Mammary epithelial cell (primary cell): ENCODE measurements around the gene TUBB1.

Experiments
- EZH2 ChIP-seq: IDR thresholded peaks from 2 replicates; pipeline ENCODE4 v1.6.1; 2012; ENCODE audit warnings: low read length, inconsistent platforms, borderline replicate concordance
- TF ChIP-seq, protein P1 (sequence below), 2 donors: IDR thresholded peaks in 1 of 2; conservative IDR thresholded peaks in 1 of 2; 2 replicates each; pipeline ENCODE4 v1.5.1; 2011 to 2012; ENCODE audit warnings: inconsistent platforms in 2 of 2, low read length in 2 of 2, mild to moderate bottlenecking in 2 of 2, control low read depth in 1 of 2, low read depth in 1 of 2; ENCODE audit not compliant: insufficient read depth in 1 of 2; ENCODE audit errors: extremely low read depth in 1 of 2

DNA sequence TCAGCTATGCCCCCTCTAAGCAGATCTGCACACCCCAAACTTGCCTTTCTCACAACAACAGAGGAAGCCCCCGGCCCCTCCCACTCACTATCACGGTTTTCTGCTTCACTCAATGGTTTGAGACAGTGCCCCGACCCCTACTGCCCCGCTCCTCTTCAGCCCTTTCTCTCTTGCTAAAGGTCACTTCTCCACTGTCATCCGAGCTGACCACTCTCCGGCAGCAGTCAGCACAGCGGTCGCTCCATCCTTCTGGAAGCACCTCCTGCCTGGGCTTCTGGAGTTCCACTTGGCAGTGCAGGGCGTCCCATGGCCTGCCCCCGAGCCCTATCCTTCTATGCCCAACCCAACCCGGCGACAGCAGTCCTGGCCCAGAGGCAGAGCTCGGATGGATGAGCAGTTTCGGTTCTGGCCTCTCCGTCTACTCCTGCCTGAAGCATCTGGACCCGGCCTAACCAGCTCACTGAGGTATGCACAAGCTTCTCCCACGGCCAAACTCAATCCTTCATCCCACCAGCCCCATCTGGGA is 16.3 kb upstream of the TUBB1 start:
- TF ChIP-seq, protein P1, sequence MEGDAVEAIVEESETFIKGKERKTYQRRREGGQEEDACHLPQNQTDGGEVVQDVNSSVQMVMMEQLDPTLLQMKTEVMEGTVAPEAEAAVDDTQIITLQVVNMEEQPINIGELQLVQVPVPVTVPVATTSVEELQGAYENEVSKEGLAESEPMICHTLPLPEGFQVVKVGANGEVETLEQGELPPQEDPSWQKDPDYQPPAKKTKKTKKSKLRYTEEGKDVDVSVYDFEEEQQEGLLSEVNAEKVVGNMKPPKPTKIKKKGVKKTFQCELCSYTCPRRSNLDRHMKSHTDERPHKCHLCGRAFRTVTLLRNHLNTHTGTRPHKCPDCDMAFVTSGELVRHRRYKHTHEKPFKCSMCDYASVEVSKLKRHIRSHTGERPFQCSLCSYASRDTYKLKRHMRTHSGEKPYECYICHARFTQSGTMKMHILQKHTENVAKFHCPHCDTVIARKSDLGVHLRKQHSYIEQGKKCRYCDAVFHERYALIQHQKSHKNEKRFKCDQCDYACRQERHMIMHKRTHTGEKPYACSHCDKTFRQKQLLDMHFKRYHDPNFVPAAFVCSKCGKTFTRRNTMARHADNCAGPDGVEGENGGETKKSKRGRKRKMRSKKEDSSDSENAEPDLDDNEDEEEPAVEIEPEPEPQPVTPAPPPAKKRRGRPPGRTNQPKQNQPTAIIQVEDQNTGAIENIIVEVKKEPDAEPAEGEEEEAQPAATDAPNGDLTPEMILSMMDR (conservative IDR thresholded peaks at IDR 0.05 in 1 of 2, IDR thresholded peaks at IDR 0.05 in 1 of 2; ENCODE audit: extremely low read depth in 1 of 2, insufficient read depth in 1 of 2, low read depth in 1 of 2, low read length in 2 of 2) = no peak
- no peak for TF ChIP-seq EZH2
